GM12873 (cell line): ENCODE measurements around the gene SSC5D.

Source experiments
- CTCF ChIP-seq: IDR thresholded peaks from 2 replicates; pipeline ENCODE4 v1.5.1; 2012; ENCODE audit warnings: low read depth, mild to moderate bottlenecking, moderate library complexity, low read length, control low read depth; ENCODE audit not compliant: insufficient read depth; ENCODE audit errors: missing control alignments

Gene SSC5D

DNA sequence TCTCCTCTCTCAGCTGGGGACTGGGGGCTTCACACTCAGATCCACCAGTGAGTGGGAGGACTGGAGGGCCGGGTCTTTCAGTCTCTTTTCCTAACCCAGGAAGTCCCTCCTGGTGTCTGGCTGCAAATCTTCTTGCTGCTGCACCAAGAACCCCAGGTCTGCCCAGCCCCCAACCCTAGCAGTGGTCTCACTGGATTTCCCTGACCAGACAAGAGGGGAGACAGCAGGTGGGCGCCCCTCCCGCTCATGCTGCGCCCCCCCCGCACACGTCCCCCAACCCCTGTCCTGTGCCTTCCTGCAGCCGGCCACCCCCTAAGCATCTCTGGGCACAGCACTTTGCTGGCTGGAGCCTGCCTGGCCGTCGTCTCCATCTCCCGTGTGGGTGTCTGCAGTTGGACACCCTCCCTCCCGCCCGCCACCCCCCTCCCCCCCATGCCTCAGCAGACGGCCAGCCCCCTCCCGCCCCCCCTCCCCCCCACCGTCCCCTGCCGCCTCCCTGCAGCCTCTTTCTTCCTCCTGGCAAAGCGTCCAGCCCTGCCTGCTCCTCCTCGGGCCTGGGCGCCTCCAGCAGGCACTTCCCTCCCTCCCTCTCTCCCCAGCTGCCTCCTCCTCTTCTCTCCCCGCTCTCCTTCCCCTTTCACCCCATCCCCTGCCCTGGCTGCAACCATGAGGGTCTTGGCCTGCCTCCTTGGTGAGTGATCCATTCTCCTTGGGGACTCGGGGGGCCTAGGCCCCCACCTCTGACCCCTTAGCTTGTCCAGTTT, at the start of gene SSC5D:
TSS of gene SSC5D (plus strand) at position 513 of the 764 bp plus-strand sequence. CDS start at position 667, 154 bp downstream.
- TF ChIP-seq CTCF: no peak

GRCh38 chr19:55439052-55439451, 49.2 kb upstream of the SSC5D start:
- TF ChIP-seq CTCF: no peak

GRCh38 chr19:55440411-55441105, 47.7 kb upstream of the SSC5D start:
- TF ChIP-seq CTCF: no peak

GRCh38 chr19:55441319-55441691, 46.9 kb upstream of the SSC5D start:
- no peak for TF ChIP-seq CTCF

- TF ChIP-seq CTCF: no peak
These were observed 46.4 kb upstream of the SSC5D start for GRCh38 chr19:55441692-55442321.

GRCh38 chr19:55442372-55442961, 45.8 kb upstream of the SSC5D start:
- no peak for TF ChIP-seq CTCF
